Non-pigmented ciliary epithelial cell (primary cell): Measurements from ENCODE around the gene GOLGA8H.
"Not testable (repeated sequence)": the region's sequence is repeated elsewhere in the genome, so short reads cannot be mapped to it uniquely, and the experiment has no call there.

Experiments
- DNase-seq: peaks from one replicate; pipeline ENCODE4 v3.0.0-alpha.2; 2010; ENCODE audit warnings: low read depth

GOLGA8H gene, protein sequence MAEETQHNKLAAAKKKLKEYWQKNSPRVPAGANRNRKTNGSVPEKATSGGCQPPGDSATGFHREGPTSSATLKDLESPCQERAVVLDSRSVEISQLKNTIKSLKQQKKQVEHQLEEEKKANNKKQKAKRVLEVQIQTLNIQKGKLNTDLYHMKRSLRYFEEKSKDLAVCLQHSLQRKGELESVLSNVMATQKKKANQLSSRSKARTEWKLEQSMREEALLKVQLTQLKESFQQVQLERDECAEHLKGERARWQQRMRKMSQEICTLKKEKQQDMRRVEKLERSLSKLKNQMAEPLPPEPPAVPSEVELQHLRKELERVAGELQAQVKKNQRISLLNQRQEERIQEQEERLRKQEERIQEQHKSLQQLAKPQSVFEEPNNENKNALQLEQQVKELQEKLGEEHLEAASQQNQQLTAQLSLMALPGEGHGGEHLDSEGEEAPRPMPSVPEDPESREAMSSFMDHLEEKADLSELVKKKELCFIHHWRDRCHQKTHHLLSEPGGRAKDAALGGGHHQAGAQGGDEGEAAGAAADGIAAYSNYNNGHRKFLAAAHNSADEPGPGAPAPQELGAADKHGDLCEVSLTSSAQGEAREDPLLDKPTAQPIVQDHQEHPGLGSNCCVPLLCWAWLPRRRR

DNA sequence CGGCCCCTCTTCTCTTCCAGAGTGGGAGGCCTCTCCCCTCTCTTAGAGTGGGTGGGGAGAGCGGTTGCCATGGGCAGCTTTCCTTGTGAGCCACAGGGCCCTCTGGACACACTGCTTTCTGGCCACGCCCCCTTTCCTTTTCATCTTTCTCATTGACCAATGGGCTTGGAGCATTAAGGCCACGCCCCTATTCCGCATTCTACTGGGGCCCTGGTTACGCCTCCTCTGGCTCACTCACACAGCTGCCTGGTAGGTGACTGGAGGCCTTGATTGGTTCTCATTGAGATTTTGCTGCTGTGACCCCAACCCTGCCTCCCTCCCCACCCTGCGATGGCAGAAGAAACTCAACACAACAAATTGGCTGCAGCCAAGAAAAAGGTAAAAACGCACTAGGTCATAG lies at the start of gene GOLGA8H:
GOLGA8H (plus strand) TSS at position 233 of the 400 bp plus-strand sequence; CDS start at position 331, 98 bp downstream.
- DNase-seq = not testable (repeated sequence)

DNA sequence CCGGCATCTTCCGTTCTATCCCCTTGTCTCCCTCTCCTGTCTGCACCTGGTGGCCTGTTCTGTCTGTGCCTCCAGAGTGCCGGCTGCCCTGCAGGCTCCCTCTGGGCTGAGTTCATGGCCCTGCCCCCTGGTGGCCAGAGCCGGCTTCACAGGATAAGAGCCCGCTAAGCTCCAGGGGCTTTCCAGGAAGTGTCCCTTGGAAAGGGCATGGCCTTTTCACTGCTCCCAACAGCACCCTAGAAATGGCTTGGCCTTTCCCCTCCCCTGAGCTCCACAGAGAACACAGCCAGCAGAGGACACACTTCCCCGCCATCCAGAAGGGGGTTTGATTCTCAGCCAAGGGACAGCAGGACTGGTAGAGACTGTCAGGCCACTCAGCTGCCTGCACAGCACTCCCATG lies 36.9 kb upstream of the GOLGA8H start:
- not testable (repeated sequence) for DNase-seq

DNA sequence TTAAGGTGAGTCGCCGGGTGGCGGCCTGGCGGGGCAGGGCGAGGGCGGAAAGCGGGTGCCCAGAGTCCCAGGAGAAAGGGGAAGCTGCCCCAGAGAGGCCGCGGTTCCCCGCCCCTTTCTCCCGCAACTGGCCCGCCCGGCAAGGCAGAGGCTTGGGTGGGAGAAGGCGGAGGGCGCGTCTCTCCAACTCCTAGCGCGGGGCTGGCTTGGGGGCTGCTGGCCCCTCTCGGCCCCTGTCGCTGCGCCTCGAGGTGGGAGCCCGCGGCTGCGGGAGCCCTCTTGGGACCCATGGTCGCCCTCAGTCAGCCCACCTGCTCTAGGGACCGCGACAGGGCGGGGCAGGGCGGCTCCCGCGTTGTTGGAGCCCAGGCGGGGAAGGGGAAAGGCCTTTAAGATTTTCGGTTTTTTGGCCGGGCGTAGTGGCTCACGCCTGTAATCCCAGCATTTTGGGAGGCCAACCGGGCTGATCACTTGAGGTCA lies 30.8 kb upstream of the GOLGA8H start:
- not testable (repeated sequence) for DNase-seq

DNA sequence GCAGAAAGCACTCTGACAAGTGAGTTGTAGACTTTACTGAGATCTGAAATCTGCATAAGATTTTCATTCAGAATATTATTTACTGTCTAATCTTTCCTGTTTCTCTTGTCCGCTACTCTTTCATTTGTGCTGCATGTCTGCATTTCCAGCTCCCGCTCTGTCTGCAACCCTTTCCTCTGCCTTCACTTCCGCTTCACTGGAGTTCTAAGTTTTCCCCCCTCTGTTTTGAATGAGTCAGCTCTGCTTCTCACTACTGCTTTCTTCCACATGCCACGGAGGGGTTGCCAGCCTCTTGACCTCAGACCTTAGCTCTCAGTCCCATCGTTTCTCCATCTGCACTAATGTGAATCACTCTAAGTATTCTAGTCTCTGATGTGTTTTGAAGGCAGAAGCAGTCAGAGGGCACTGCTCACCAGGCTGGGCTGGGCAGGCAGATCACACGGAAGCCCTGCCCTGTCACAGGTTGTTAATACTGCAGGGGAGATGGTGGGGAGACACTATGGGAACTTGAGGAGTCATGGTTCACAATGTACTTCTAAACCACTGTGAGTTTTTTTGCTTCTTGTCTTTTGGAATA lies 24.3 kb upstream of the GOLGA8H start:
- not testable (repeated sequence) for DNase-seq

DNA sequence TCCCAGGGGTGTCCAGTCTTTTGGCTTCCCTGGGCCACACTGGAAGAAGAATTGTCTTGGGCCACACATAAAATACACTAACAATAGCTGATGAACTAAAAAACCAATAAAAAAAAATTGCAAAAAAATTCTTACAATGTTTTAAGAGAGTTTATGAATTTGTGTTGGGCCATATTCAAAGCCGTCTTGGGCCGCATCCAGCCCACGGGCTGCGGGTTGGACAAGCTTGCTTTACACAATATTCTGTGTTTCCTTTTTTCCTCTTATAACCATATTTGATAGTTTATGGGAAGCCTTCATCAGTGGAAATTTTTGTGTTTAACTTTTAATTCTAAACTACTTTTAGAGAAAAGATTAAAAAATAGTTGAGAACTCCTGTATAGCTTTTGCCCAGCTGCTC lies 23.1 kb upstream of the GOLGA8H start:
- not testable (repeated sequence) for DNase-seq

DNA sequence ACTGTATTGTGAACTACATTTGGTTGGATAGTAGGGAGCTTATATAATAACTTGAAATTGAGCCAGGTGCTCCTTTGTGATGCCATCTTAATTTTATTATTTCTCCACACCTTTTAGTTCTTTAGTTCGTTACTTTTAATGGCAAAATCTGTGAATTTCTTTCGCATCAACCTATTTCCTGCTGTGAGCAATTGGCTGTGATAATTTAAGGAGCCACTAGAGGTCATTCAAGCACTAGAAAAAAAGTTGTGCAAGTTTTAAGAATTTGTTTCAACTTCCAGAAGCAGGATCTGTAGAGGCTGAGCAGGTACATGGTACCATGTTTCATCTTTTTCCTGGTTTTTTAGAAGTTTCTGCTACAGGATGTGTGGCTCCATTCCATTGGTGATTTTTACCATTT lies 4.9 kb upstream of the GOLGA8H start:
- not testable (repeated sequence) for DNase-seq

DNA sequence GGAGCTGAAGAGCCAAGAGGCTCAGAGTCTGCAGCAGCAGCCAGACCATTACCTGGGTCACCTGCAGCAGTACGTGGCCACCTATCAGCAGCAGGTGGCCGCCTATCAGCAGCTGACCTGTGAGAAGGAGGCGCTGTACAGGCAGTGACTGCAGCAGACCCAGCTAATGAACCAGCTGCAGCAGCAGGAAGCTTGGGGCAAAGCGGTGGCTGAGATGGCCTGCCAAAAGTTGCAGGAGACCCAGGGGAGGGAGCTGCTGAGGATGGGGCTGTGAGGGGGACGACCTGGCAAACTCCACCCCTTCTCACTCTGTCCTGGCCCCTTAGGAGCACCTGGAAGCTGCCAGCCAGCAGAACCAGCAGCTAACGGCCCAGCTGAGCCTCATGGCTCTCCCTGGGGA lies 8.4 kb downstream of the GOLGA8H start:
- DNase-seq = not testable (repeated sequence)

DNA sequence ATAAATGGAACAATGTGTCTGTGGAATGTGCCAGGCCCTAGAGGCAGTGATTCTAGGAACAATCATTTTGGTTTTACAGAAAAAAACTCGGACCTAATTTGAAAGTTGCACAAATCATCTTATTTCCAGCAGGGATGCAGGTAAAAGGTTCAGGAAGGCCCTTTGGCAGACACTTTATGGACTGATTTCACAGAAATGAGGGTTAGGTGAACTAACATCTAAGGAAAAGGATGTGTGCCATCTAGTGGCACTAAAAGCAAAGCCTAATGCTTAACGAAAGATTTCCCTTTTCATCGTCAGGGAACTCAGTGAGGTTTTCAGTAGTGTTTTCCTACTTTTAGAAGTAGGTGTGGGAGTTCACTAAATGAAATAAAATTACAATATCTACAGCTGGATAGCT lies 17.5 kb downstream of the GOLGA8H start:
- DNase-seq = not testable (repeated sequence)

DNA sequence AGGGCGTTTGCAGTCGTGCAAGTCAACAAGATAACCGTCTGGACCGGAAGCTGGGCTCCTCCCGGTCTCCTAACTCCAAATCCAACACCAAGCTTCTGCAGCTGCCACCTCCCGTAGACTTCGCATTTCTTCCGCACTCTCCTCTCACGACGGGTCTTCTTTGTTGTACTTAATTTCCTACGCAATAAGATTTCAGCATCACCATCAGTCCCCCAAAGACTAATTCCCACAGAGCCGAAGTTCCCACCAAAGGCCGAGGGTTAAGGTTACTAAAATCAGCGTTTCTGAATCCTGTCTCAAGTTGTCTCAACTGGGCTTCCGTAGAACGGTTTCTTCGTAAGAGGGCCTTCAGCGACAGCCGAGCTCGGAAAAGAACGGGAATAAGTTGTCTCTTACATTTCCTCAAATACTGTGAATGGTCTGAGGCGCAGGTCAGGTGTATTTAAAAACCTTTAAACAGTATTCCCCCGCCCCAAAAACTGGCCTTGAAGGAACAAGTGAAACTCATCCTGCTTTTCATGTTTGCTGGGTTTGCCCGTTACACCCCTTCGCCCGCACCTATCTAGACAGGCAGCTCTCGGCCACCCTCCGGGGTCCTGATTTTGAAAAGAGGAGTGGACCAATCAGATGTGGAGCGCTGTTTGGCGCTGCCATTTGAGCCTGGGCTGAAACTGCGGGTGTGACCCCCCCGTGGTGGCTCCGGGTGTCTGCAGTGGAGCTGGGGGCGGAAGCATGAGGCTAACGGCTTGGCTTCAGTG lies 21.8 kb downstream of the GOLGA8H start, which contains the start of gene ARHGAP11B:
ARHGAP11B (plus strand) TSS at position 693 of the 758 bp plus-strand sequence.
- DNase-seq = peak; percentile 86

DNA sequence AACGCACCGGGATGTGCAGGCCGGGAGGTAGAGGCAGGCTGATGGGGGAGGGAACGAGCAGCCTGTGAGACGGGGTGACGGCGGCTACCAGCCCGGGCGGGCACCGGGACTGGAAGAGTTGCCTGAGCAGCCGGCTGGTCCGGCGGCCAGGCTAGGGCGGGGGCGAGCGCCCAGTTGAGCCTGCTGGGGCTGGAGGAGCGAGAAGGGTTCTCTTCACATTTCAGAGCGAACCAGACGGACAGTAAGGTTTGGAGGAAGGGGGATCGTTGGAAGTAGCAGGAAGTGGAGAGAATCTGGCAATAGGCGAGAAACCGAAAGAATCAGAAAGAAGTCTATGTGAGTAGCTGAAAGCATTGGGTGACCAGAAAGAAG lies 22.4 kb downstream of the GOLGA8H start:
- DNase-seq = not testable (repeated sequence)

DNA sequence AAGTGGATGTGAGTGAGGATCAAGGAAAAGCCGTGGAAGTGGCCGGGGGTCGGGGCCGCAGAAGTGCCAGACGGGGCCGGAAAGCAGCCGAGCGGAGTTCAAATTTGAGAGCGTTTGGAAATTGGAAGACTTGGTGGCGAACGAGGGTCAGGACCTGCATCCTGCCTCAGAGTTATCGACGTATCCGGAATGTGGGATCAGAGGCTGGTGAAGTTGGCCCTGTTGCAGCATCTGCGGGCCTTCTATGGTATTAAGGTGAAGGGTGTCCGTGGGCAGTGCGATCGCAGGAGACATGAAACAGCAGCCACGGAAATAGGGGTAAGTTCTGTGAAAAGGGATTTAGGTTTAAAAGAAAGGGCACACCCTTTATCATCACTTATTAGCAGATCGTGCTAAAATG lies 22.8 kb downstream of the GOLGA8H start:
- not testable (repeated sequence) for DNase-seq

DNA sequence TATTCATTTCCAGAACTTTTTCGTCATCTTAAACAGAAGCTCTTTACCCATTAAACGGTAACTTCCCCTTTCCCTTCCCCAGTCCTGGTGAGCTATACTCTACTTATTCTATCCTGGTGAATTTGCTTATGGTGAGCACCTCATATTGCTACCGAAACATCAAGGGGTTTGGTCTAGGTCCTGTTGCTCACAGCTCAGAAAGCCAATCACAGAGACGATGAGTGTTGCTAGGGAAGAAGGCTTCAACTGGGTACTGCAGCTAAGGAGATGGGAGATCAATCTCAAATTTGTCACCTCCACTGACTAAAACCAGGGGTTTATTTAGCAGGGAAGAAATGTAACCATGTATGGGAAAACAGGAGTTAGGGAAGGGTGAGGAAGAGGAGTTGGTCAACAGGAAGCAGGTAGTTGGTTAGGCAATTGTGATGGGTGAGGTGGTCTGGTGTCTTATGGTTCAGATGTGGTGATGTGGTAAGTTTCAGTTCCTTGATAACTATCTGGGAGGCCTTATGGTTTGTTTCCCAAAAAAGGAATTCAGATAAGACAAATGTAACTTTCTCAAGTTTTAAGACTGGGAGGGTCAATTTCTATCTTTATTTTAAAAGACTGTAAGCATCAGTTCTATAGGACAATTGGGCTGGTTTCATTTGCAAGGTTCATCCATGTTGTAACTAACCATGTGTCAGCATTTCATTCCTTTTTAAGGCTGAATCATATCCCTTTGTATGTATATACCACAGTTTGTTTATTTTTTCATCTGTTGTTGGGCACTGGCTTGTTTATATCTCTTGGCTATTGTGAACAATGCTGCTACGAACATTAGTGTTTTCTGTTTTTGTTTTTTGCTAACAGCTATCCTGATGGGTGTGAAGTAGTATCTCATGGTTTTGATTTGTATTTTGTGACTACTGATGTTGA lies 46.4 kb downstream of the GOLGA8H start:
- no peak for DNase-seq

DNA sequence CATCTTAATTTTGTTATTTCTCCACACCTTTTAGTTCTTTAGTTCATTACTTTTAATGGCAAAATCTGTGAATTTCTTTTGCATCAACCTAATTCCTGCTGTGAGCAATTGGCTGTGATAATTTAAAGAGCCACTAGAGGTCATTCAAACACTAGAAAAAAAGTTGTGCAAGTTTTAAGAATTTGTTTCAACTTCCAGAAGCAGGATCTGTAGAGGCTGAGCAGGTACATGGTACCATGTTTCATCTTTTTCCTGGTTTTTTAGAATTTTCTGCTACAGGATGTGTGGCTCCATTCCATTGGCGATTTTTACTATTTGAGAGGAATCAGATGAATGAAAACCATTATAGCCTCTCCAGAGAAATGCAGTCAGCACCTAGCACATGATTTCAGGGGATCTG lies 57.3 kb downstream of the GOLGA8H start:
- DNase-seq = not testable (repeated sequence)
